8988T (cell line): ENCODE measurements around the gene CCNJ.
"Not testable (repeated sequence)": the region's sequence is repeated elsewhere in the genome, so short reads cannot be mapped to it uniquely, and the experiment has no call there.

Experiments
- DNase-seq: peaks from one replicate; pipeline ENCODE4 v3.0.0; 2011

Gene CCNJ

GRCh38 chr10:96043033-96043892 is at the start of gene CCNJ:
CCNJ (plus strand) TSS chr10:96043583; CDS start chr10:96044394, 811 bp downstream.
- DNase-seq = peak; percentile 93

- DNase-seq = not testable (repeated sequence)
Measured at GRCh38 chr10:95994376-95994775, 49.0 kb upstream of the CCNJ start.

GRCh38 chr10:95998255-95998784 is 45.1 kb upstream of the CCNJ start:
- no peak for DNase-seq

GRCh38 chr10:96013956-96014355 is 29.4 kb upstream of the CCNJ start:
- DNase-seq = no peak

GRCh38 chr10:96014473-96015102 is 28.8 kb upstream of the CCNJ start:
- no peak for DNase-seq

GRCh38 chr10:96017191-96017687 is 26.1 kb upstream of the CCNJ start:
- DNase-seq = peak; percentile 11

- DNase-seq = no peak
Measured at GRCh38 chr10:96021332-96021731, 22.1 kb upstream of the CCNJ start.

- no peak for DNase-seq
Measured at GRCh38 chr10:96022739-96023138, 20.6 kb upstream of the CCNJ start.

GRCh38 chr10:96023168-96023567 is 20.2 kb upstream of the CCNJ start:
- no peak for DNase-seq

- DNase-seq = no peak
Measured at GRCh38 chr10:96025566-96025965, 17.8 kb upstream of the CCNJ start.

GRCh38 chr10:96034625-96035024 is 8.8 kb upstream of the CCNJ start:
- DNase-seq = no peak

- no peak for DNase-seq
Measured at GRCh38 chr10:96038476-96039387, 4.7 kb upstream of the CCNJ start.

GRCh38 chr10:96041146-96041545 is 2.2 kb upstream of the CCNJ start:
- DNase-seq = no peak

- DNase-seq = peak; percentile 56
Measured at GRCh38 chr10:96043893-96044715, 721 bp downstream of the CCNJ start.

GRCh38 chr10:96044736-96045135 is 1.4 kb downstream of the CCNJ start:
- DNase-seq = no peak

- no peak for DNase-seq
Measured at GRCh38 chr10:96046546-96046945, 3.2 kb downstream of the CCNJ start.

- DNase-seq = no peak
Measured at GRCh38 chr10:96047004-96047649, 3.7 kb downstream of the CCNJ start.

GRCh38 chr10:96047925-96048324 is 4.5 kb downstream of the CCNJ start:
- DNase-seq = not testable (repeated sequence)

GRCh38 chr10:96049340-96049739 is 6.0 kb downstream of the CCNJ start:
- no peak for DNase-seq

GRCh38 chr10:96053985-96054384 is 10.6 kb downstream of the CCNJ start:
- no peak for DNase-seq

GRCh38 chr10:96056787-96057186 is 13.4 kb downstream of the CCNJ start:
- no peak for DNase-seq
